Stimulated activated CD8-positive, alpha-beta memory T cell treated with anti-CD3 and anti-CD28 coated beads, Interleukin-15, amount 100 ng/mL, for 1 hour (primary cell): ENCODE results near the gene NUP153.
"Not testable (repeated sequence)": the region's sequence is repeated elsewhere in the genome, so short reads cannot be mapped to it uniquely, and the experiment has no call there.

Experiments
- DNase-seq: peaks from one replicate; pipeline ENCODE4 v3.0.0-alpha.2; 2020; ENCODE audit warnings: low read depth

The NUP153 gene

GRCh38 chr6:17601386-17601703 is 105.4 kb downstream of the NUP153 start:
- no peak for DNase-seq

- DNase-seq, result no peak
Observed at GRCh38 chr6:17600527-17601385, 106.0 kb downstream of the NUP153 start.

GRCh38 chr6:17599877-17600526 is 106.7 kb downstream of the NUP153 start, which contains the start of gene FAM8A1:
FAM8A1 (plus strand) TSS chr6:17600302; CDS start chr6:17600410, 108 bp downstream.
- DNase-seq, result peak; percentile 98

GRCh38 chr6:17596085-17596484 is 110.6 kb downstream of the NUP153 start:
- no peak for DNase-seq

GRCh38 chr6:17593246-17593645 is 113.5 kb downstream of the NUP153 start:
- DNase-seq, result no peak

GRCh38 chr6:17591287-17591686 is 115.4 kb downstream of the NUP153 start:
- no peak for DNase-seq

- DNase-seq, result no peak
Observed at GRCh38 chr6:17589406-17590096, 117.2 kb downstream of the NUP153 start.

GRCh38 chr6:17588011-17588410 is 118.7 kb downstream of the NUP153 start:
- no peak for DNase-seq

- DNase-seq, result not testable (repeated sequence)
Observed at GRCh38 chr6:17586623-17587022, 120.1 kb downstream of the NUP153 start.

- DNase-seq, result no peak
Observed at GRCh38 chr6:17585766-17586490, 120.8 kb downstream of the NUP153 start.

GRCh38 chr6:17584241-17584803 is 122.4 kb downstream of the NUP153 start:
- no peak for DNase-seq

- no peak for DNase-seq
Observed at GRCh38 chr6:17583811-17584210, 122.9 kb downstream of the NUP153 start.

- not testable (repeated sequence) for DNase-seq
Observed at GRCh38 chr6:17581282-17581681, 125.4 kb downstream of the NUP153 start.

- DNase-seq, result no peak
Observed at GRCh38 chr6:17580518-17581048, 126.1 kb downstream of the NUP153 start.

GRCh38 chr6:17577059-17577458 is 129.7 kb downstream of the NUP153 start:
- DNase-seq, result no peak

GRCh38 chr6:17574866-17575560 is 131.7 kb downstream of the NUP153 start:
- no peak for DNase-seq

- DNase-seq, result no peak
Observed at GRCh38 chr6:17565399-17565798, 141.3 kb downstream of the NUP153 start.
